Germinal center (tissue), 1 donor: ENCODE measurements around the gene AP2A2.

ENCODE experiments used
- DNase-seq: peaks from one replicate; pipeline ENCODE4 v3.0.0; 2012; ENCODE audit warnings: mixed read lengths, low spot score

Gene AP2A2

GRCh38 chr11:1042626-1043562 lies 117.2 kb downstream of the AP2A2 start:
- no peak for DNase-seq

- DNase-seq: no peak
Measured at GRCh38 chr11:1043563-1044096, 118.0 kb downstream of the AP2A2 start.

- no peak for DNase-seq
Measured at GRCh38 chr11:1044160-1044559, 118.5 kb downstream of the AP2A2 start.

- no peak for DNase-seq
Measured at GRCh38 chr11:1047595-1048156, 122.0 kb downstream of the AP2A2 start.

DNA sequence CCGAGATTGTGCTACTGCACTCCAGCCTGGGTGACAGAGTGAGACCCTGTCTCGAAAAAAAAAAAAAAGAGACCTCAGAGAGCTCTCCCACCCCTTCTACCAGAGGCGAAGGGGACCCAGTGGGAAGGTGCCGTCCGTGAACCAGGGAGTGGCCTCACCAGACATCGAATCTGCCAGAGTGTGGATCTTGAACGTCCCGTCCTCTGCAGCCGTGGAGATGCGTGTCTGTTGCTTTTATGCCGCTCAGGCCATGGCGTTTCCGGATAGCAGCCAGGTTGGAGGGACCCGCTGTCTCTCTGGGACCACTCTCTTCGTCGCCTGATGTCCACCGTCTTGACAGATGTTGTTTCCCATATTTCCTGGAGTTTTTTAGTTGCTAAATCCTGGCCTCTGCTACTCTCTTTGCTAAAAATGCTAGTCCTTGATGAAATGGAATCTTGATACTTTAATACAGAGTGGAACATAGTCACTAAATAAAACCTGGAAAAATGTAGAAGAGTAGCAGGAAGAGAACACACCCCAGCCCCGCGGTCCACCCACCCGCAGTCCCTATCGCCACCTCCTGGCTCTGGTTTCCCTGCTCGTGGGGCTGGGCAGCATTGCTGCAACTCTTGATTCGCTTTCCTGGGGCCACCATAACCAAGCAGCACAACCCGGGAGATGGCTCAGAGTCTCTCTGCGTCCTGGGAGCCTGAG lies 122.9 kb downstream of the AP2A2 start:
- DNase-seq: no peak

DNA sequence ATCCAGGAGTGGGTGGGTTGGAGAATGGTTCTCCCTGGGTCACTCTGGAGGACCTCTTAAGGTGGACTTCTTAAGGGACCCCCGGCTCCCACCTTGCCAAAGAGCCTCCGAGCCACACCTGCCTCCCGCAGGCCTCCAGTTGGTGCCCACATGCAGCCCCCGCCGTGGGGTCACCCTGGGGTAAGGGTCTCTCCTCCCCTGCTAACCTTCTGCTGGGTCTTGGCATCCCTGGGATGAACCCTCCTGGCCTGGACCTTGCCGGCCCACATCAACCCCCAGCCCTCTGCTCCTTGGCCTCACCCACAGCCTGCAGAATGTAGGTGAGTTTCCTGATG lies 123.4 kb downstream of the AP2A2 start:
- DNase-seq: no peak

DNA sequence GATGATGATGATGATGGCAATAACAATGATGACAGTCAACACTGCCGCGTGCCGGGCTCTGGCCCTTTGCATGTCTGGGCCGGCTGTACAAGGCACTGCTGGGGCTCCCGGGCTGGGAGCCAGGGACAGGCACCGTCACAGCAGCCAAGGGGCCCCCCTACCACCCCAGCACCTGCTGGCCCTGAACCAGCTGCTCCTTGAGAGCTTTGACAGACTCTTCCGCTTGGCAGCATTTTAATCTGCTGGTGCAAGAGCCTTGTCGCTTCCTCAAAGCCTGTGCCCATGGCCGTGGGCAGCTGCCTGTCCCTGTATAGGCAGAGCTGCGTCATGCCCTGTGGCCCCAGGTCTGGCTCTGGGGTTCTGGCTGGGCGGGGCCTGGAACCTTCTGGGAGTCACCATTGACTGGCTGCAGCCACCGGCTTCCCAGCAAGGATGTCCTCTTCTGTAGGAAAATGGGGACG lies 123.8 kb downstream of the AP2A2 start:
- no peak for DNase-seq

- no peak for DNase-seq
Measured at GRCh38 chr11:1049911-1050580, 124.4 kb downstream of the AP2A2 start.

DNA sequence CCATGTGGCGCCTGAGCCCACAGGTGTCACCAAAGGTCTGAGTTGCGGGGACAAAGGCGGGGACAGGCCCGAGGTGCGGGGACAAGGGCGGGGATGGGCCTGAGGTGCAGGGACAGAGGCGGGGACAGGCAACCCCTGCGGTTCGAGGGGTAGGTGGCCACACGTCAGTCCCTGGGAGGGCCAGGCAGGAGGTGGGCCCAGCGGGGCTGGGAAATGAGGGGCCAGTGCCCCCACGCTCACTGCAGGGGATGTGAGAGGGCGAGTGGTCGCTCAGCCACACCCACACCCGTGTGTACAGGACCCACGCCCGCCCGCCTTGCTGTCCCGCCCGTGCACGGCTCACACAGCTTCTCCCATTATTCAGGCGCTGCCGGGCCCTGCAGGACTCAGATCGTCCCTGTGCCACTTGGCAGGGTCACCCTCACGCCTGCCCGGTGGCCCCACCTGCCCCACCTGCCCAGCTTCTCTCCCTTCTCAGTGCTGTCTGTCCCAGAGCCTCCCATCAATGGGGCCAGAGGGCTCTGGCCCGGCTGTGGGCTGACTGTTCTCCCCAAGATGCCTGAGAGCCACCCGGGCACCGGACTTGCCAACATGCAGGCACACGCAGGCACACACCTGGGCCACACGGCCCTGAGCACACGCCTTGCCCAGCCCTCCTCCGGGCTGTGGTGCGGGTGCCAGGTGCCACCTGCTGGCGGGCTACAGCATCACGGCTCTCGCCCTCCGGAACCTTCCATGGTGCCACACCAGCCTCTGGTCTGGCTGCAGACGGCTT lies 125.1 kb downstream of the AP2A2 start:
- peak; percentile 88 for DNase-seq

GRCh38 chr11:1051356-1052132 lies 125.9 kb downstream of the AP2A2 start:
- DNase-seq: no peak

GRCh38 chr11:1052133-1053011 lies 126.7 kb downstream of the AP2A2 start:
- DNase-seq: no peak

GRCh38 chr11:1053121-1053901 lies 127.6 kb downstream of the AP2A2 start:
- DNase-seq: no peak

- DNase-seq: no peak
Measured at GRCh38 chr11:1054143-1055108, 128.8 kb downstream of the AP2A2 start.

DNA sequence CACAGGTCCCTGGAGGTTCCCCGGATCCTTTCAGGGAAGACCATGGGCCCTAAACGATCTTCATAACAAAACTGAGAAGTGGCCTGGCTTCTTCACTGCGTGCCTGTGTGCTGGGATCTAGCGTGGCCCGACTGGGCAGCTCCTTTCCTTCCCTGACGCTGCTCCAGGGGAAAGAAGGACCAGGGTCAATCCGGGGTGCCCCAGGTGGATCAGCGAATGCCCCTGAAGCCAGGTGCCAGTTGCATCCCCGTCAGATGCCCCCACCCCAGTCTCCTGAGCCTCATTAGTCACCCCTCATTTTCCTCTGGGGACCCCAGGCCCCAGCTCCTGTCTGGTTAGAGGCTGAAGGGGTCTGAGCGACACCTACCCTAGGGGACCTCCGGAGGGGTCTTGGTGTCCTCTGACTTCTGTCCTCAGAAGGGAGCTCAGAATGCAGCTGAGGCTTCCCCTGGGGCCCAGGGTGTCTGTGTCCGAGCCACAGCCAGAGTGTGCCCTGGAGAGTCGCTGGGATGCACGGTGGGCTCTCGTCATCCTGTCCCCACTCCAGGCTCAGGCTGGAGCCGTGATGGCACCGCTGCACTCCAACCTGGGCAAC lies 129.5 kb downstream of the AP2A2 start:
- no peak for DNase-seq

DNA sequence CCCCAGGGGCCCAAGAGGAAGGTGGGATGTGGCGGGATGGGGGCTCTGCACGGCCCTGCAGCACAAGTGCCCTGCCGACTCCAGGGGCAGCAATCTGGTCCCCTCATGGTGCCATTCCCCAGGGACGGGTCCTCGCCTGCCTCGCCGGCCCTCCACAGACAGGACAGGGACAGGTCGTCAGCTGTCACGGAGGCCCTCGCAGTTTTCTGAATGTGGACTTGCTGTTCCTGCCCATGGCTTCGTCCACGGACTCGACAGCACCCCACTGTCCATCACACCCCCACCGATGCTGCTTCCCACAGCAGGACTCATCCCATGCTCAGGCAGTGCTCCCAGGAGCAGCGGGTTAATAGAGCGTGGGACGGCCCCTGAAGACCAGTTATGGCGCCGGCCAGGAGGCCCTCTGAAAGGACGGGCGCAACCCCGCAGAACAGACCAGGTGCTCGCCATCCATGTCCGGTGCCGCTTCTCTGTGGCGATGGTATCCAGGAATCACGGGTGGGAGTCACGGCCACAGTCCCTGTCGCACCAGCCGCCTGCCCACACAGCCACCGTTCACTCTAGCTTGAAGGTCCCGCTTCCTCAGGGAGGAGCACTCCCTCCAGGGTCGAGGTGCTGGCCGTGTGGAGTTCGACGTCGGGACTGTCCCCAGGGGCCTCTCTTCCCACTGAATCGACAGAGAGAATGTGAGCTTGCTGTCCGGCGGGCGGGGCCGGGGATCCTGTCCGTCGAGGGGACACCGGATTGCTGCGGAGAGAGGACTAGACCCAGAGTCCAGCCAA lies 130.5 kb downstream of the AP2A2 start:
- no peak for DNase-seq

- DNase-seq: no peak
Measured at GRCh38 chr11:1057806-1058205, 132.1 kb downstream of the AP2A2 start.
